Gastroesophageal sphincter (tissue), 4 donors: ENCODE results near the gene RRAS. TPM values are rescaled to one million over a fixed set of nuclear protein-coding genes. Genes with fewer than 3 reads are reported as not detected.

Experiments
- ATAC-seq: fragments of 150-250 bp; one replicate; pipeline ENCODE4 v1.9.1; 2016; ENCODE audit warnings: mild to moderate bottlenecking, moderate library complexity
- H3K27ac ChIP-seq, 4 donors: fragments of 200-600 bp; sonication (generic) in 3 of 4; 1 replicate in 3 of 4; 2 replicates in 1 of 4; pipeline ENCODE4 v1.5.1; 2016 to 2019
- H3K27me3 ChIP-seq: fragments of 200-600 bp; sonication (generic); one replicate; pipeline ENCODE4 v1.5.1; 2019
- H3K36me3 ChIP-seq, 2 donors: fragments of 200-600 bp; sonication (generic); one replicate each; pipeline ENCODE4 v1.5.1; 2019; ENCODE audit warnings: control low read depth in 1 of 2
- H3K4me1 ChIP-seq, 3 donors: fragments of 200-600 bp; sonication (generic); 1 replicate in 2 of 3; 2 replicates in 1 of 3; pipeline ENCODE4 v1.5.1; 2016 to 2019; ENCODE audit warnings: control low read depth in 2 of 3
- H3K4me3 ChIP-seq, 2 donors: fragments of 200-600 bp; sonication (generic); one replicate each; pipeline ENCODE4 v1.5.1; 2019; ENCODE audit warnings: mild to moderate bottlenecking in 1 of 2, moderate library complexity in 1 of 2
- H3K9me3 ChIP-seq, 3 donors: fragments of 200-600 bp; sonication (generic); one replicate each; pipeline ENCODE4 v1.5.1; 2017 to 2019; ENCODE audit warnings: control low read depth in 2 of 3
- EP300 ChIP-seq: sonication (generic); formaldehyde crosslinking; IDR thresholded peaks from one replicate; pipeline ENCODE4 v1.6.1; 2017; ENCODE audit warnings: antibody characterized with exemption, mild to moderate bottlenecking
- POLR2A ChIP-seq, 2 donors: fragments of 450-650 bp; IDR thresholded peaks; one replicate each; pipeline ENCODE4 v1.6.1; 2017; ENCODE audit warnings: antibody characterized with exemption in 2 of 2, mild to moderate bottlenecking in 2 of 2, moderate library complexity in 1 of 2
- POLR2AphosphoS5 ChIP-seq: sonication (generic); formaldehyde crosslinking; IDR thresholded peaks from one replicate; pipeline ENCODE4 v1.6.1; 2017; ENCODE audit warnings: antibody characterized with exemption
- WGBS, 2 donors: methylation state at CpG; one replicate each; pipeline ENCODE4 v1.1.5; 2018; ENCODE audit warnings: low coverage in 1 of 2; 5-methylcytosine and 5-hydroxymethylcytosine counted together
- total RNA-seq, 4 donors: library from RNA; depleted of rRNA; stranded (reverse); fragments of >200 nt; gene quantifications; one replicate each; pipeline ENCODE4 v1.1.0, GENCODE V29; 2016
- TF ChIP-seq, protein P1 (sequence below), 4 experiments: fragments of 200-600 bp in 2 of 4; fragments of 450-650 bp in 2 of 4; sonication (generic) in 1 of 4; IDR thresholded peaks; one replicate each; pipeline ENCODE4 v1.5.1; 2017 to 2019; ENCODE audit warnings: antibody characterized with exemption in 4 of 4, mild to moderate bottlenecking in 2 of 4, moderate library complexity in 2 of 4

Gene RRAS
- total RNA-seq, 4 donors from 2014 or later, result 100 to 162 (median 136) TPM

- TF ChIP-seq POLR2A (IDR thresholded peaks at IDR 0.05) (no peak), POLR2AphosphoS5 (peak; percentile 53)
- Histone ChIP-seq H3K36me3 (peaks cover 0 to 10% of the 10 kb centered on the region in 2 donors), H3K9me3 (no peaks in the 10 kb centered on the region), H3K27me3 (no peaks in the 10 kb centered on the region), H3K27ac (peak overlapping the region; percentile 70 to 96 (median 93)), H3K4me1 (peaks cover 0 to 69% (median 19%) of the 10 kb centered on the region in 3 donors), H3K4me3 (peak overlapping the region; percentile 88 to 100)
- peak; percentile 91 for ATAC-seq
- WGBS, 2 donors, result no CpG with 5 or more reads among the region's 34 CpGs
Measured at GRCh38 chr19:49676784-49677230, 36.9 kb upstream of the RRAS start.

GRCh38 chr19:49676136-49676783, 36.3 kb upstream of the RRAS start:
- 0 to 5% methylated on average over 8 to 18 of the region's 27 CpGs for WGBS, 2 donors
- TF ChIP-seq POLR2AphosphoS5, result no peak
- peak in 1 of 2 donors; percentile 20 for TF ChIP-seq POLR2A (IDR thresholded peaks at IDR 0.05)
- TF ChIP-seq, protein P1, sequence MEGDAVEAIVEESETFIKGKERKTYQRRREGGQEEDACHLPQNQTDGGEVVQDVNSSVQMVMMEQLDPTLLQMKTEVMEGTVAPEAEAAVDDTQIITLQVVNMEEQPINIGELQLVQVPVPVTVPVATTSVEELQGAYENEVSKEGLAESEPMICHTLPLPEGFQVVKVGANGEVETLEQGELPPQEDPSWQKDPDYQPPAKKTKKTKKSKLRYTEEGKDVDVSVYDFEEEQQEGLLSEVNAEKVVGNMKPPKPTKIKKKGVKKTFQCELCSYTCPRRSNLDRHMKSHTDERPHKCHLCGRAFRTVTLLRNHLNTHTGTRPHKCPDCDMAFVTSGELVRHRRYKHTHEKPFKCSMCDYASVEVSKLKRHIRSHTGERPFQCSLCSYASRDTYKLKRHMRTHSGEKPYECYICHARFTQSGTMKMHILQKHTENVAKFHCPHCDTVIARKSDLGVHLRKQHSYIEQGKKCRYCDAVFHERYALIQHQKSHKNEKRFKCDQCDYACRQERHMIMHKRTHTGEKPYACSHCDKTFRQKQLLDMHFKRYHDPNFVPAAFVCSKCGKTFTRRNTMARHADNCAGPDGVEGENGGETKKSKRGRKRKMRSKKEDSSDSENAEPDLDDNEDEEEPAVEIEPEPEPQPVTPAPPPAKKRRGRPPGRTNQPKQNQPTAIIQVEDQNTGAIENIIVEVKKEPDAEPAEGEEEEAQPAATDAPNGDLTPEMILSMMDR (IDR thresholded peaks at IDR 0.05), result peak in 1 of 4 experiments; percentile 13
- no peak for TF ChIP-seq EP300
- Histone ChIP-seq H3K4me3 (peak overlapping the region; percentile 21 to 42), H3K9me3 (no peaks in the 10 kb centered on the region), H3K4me1 (peaks cover 0 to 66% (median 19%) of the 10 kb centered on the region in 3 donors), H3K27ac (peak overlapping the region; percentile 81 to 94 (median 88)), H3K27me3 (no peaks in the 10 kb centered on the region), H3K36me3 (peaks cover 0 to 4% of the 10 kb centered on the region in 2 donors)
- peak; percentile 57 for ATAC-seq

- TF ChIP-seq, protein P1 (IDR thresholded peaks at IDR 0.05), result peak in 3 of 4 experiments; percentile 80 to 91 (median 81)
- TF ChIP-seq EP300, result no peak
- H3K9me3 ChIP-seq, result no peaks in the 10 kb centered on the region
- peaks cover 0 to 29% (median 0%) of the 10 kb centered on the region in 3 donors for H3K4me1 ChIP-seq
- no peak overlapping the region for H3K4me3 ChIP-seq
- no peak for ATAC-seq
- H3K27ac ChIP-seq, result peak overlapping the region in 3 of 4 donors; percentile 47 to 66 (median 50)
- no peaks in the 10 kb centered on the region for H3K27me3 ChIP-seq
- peaks cover 0 to 23% of the 10 kb centered on the region in 2 donors for H3K36me3 ChIP-seq
- WGBS, 2 donors, result 14 to 37% methylated on average over 9 to 16 of the region's 28 CpGs
Measured at GRCh38 chr19:49672131-49672919, 32.4 kb upstream of the RRAS start.

- Histone ChIP-seq H3K36me3 (peaks cover 0 to 23% of the 10 kb centered on the region in 2 donors), H3K27me3 (no peaks in the 10 kb centered on the region), H3K27ac (no peak overlapping the region), H3K9me3 (no peaks in the 10 kb centered on the region), H3K4me3 (no peak overlapping the region), H3K4me1 (peaks cover 0 to 37% (median 7%) of the 10 kb centered on the region in 3 donors)
- TF ChIP-seq POLR2A (IDR thresholded peaks at IDR 0.05) (no peak), POLR2AphosphoS5 (no peak), EP300 (no peak)
- TF ChIP-seq, protein P1 (IDR thresholded peaks at IDR 0.05), result no peak
- WGBS, 2 donors, result 74 to 100% methylated on average over 1 to 3 of the region's 3 CpGs
- no peak for ATAC-seq
Measured at GRCh38 chr19:49669516-49669915, 29.6 kb upstream of the RRAS start.

- peaks cover 0 to 30% of the 10 kb centered on the region in 2 donors for H3K36me3 ChIP-seq
- WGBS, 2 donors, result 93% methylated on average over 2 of the region's 2 CpGs; no CpG with 5 or more reads in 1 of the 2 donors
- peaks cover 0 to 53% (median 7%) of the 10 kb centered on the region in 3 donors for H3K4me1 ChIP-seq
Measured at GRCh38 chr19:49667473-49667872, 27.5 kb upstream of the RRAS start.

More at GRCh38 chr19:49667473-49667872, 27.5 kb upstream of the RRAS start:
- Histone ChIP-seq H3K9me3 (no peaks in the 10 kb centered on the region), H3K27ac (no peak overlapping the region), H3K27me3 (no peaks in the 10 kb centered on the region), H3K4me3 (no peak overlapping the region)
- no peak for ATAC-seq
- no peak for TF ChIP-seq POLR2AphosphoS5
- TF ChIP-seq, protein P1 (IDR thresholded peaks at IDR 0.05), result no peak
- no peak for TF ChIP-seq POLR2A (IDR thresholded peaks at IDR 0.05)
- TF ChIP-seq EP300, result no peak
